Measurements from ENCODE around the gene TBC1D10B.

GRCh38 chr16:30371248-30371816, 1.0 kb upstream of the TBC1D10B start:
- TF ChIP-seq CTCF (IDR thresholded peaks at IDR 0.05; ENCODE audit: low read depth, low read length) (no peak), EZH2phosphoT487 (IDR thresholded peaks at IDR 0.05; ENCODE audit: low read depth) (no peak)

Measured in OCI-LY3 (cell line).